ENCODE measurements around the gene SLC50A1. TPM values are rescaled to one million over a fixed set of nuclear protein-coding genes. Genes with fewer than 3 reads are reported as not detected.

Gene SLC50A1
- total RNA-seq, 1 experiment from 2014 or later, result 24.9 TPM

DNA sequence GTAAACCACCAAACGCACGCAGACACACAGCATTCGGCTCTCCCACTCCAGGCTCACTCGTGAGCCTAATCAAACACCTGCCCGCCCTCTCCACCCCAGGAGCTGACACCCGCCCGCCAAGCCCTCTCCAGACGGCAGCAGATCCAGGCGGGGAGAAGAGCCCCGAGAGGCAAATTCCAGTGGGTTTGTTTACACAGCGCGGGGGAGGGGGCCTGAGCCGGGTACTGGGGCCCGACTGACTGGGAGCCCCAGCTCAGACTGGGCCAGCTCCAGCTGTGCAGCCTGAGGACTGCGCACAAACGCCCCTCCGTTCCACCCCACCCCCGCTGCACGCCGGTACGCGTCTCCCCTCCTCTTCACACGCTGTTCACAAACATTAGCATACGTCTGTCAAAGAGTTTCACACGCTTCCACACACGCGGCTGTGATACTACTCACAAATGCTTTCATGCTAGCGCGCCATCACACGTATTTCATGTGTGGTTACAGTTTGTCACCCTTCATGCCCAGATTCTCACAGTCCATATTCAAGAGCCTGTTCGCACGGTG lies 9.0 kb upstream of the SLC50A1 start:
- H2BK120ac ChIP-seq (ENCODE audit: low read depth, low read length, poor library complexity, severe bottlenecking), result no peak overlapping the region
- H2AFZ ChIP-seq (ENCODE audit: low read length), result no peak overlapping the region
- no peak overlapping the region for H4K8ac ChIP-seq (replicated peaks; ENCODE audit: insufficient read length, low read depth, low read length)
- no peak overlapping the region for H3K9ac ChIP-seq (ENCODE audit: extremely low read depth, insufficient read length, low read length)
- H3K79me1 ChIP-seq (ENCODE audit: insufficient read depth, low read depth, low read length, poor library complexity, severe bottlenecking), result no peaks in the 10 kb centered on the region
- no peaks in the 10 kb centered on the region for H3K79me2 ChIP-seq (ENCODE audit: insufficient read depth, low read length)
- Mint-ChIP-seq H3K4me1 (peaks cover 50 to 64% of the 10 kb centered on the region in 2 experiments), H3K27ac (no peak overlapping the region; a peak in 2 of 7 replicates), H3K4me3 (peak overlapping the region; percentile 62 to 94), H3K9me3 (no peaks in the 10 kb centered on the region; a peak in 1 of 5 replicates), H3K36me3 (ENCODE audit: insufficient read depth in 1 of 3, low read depth in 3 of 3) (peaks cover 0 to 8% (median 0%) of the 10 kb centered on the region in 3 experiments; a peak in 3 of 7 replicates), H3K27me3 (ENCODE audit: low read depth) (peaks cover 90% of the 10 kb centered on the region)
- no peak overlapping the region for H4K5ac ChIP-seq (ENCODE audit: insufficient read length, low read depth, low read length)
- WGBS (ENCODE audit: extremely low coverage, insufficient read length, low lambda C conversion rate), result no CpG with 5 or more reads among the region's 32 CpGs
- H2BK12ac ChIP-seq (ENCODE audit: insufficient read length, low read depth, low read length), result no peak overlapping the region
- no peaks in the 10 kb centered on the region for H3K9me3 ChIP-seq (ENCODE audit: control insufficient read depth, low read depth, low read length)
- no peak overlapping the region for H3K27ac ChIP-seq (ENCODE audit: insufficient read length, low read depth, low read length)
- no peak overlapping the region for H4K91ac ChIP-seq (ENCODE audit: insufficient read length, low read depth, low read length)
- no peak overlapping the region for H3K18ac ChIP-seq (ENCODE audit: insufficient read length, low read depth, low read length)
- no peak overlapping the region for H2BK5ac ChIP-seq (ENCODE audit: insufficient read length, low read length)
- H2BK20ac ChIP-seq (ENCODE audit: low read depth, low read length, poor library complexity, severe bottlenecking), result no peak overlapping the region
- no peak overlapping the region for H3K14ac ChIP-seq (ENCODE audit: insufficient read depth, low read length)
- H2BK15ac ChIP-seq (ENCODE audit: low read depth, low read length), result no peak overlapping the region
- H3K4me1 ChIP-seq (ENCODE audit: insufficient read depth, low read length), result no peaks in the 10 kb centered on the region; the same call in 1 of the 2 replicates
- H3K27me3 ChIP-seq (ENCODE audit: insufficient read depth, low read length), result peaks cover 34% of the 10 kb centered on the region; the same call in 1 of the 2 replicates
- no peak overlapping the region for H3T11ph ChIP-seq (ENCODE audit: low read length)
- no peak overlapping the region for H3K56ac ChIP-seq (ENCODE audit: insufficient read length, low read depth, low read length)
- peaks cover 27% of the 10 kb centered on the region for H3K23me2 ChIP-seq (ENCODE audit: insufficient read length, low read depth, low read length, poor library complexity, severe bottlenecking)
- no peak overlapping the region for H2AK5ac ChIP-seq (ENCODE audit: insufficient read length, low read length)
- H3K4ac ChIP-seq (ENCODE audit: low read depth, low read length), result no peak overlapping the region
- TF ChIP-seq, protein P1, sequence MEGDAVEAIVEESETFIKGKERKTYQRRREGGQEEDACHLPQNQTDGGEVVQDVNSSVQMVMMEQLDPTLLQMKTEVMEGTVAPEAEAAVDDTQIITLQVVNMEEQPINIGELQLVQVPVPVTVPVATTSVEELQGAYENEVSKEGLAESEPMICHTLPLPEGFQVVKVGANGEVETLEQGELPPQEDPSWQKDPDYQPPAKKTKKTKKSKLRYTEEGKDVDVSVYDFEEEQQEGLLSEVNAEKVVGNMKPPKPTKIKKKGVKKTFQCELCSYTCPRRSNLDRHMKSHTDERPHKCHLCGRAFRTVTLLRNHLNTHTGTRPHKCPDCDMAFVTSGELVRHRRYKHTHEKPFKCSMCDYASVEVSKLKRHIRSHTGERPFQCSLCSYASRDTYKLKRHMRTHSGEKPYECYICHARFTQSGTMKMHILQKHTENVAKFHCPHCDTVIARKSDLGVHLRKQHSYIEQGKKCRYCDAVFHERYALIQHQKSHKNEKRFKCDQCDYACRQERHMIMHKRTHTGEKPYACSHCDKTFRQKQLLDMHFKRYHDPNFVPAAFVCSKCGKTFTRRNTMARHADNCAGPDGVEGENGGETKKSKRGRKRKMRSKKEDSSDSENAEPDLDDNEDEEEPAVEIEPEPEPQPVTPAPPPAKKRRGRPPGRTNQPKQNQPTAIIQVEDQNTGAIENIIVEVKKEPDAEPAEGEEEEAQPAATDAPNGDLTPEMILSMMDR (conservative IDR thresholded peaks at IDR 0.05), result no peak
- peaks cover 2% of the 10 kb centered on the region for H4K20me1 ChIP-seq (ENCODE audit: control insufficient read depth, insufficient read depth, insufficient read length)
- H3K23ac ChIP-seq (ENCODE audit: insufficient read length, low read depth, low read length), result no peak overlapping the region
- peak overlapping the region; percentile 92 for H3K4me2 ChIP-seq (ENCODE audit: insufficient read depth, insufficient read length, low read length)
- peak; percentile 49 for DNase-seq
